ENCODE measurements around the gene NDNF. TPM values are rescaled to one million over a fixed set of nuclear protein-coding genes. Genes with fewer than 3 reads are reported as not detected.

The NDNF gene
- total RNA-seq = not detected in 2 replicates
- not detected in 2 replicates for polyA plus RNA-seq
- polyA plus RNA-seq (2011; cell fraction: cytosol; rRNA removed) = not detected in 2 replicates
- not detected in 2 replicates for polyA plus RNA-seq (2011; cell fraction: nucleus; rRNA removed)
- polyA plus RNA-seq (2012) = not detected in 2 replicates
- polyA minus RNA-seq = not detected in 2 replicates
- not detected for polyA minus RNA-seq (2011; cell fraction: cytosol; rRNA and poly(A)+ RNA removed)
- not detected in 2 replicates for polyA minus RNA-seq (2011; cell fraction: nucleus; rRNA and poly(A)+ RNA removed)
- Bru-seq, nascent RNA = not detected
- BruChase-seq, experiment 1, labeled RNA remaining after a 6-hour chase = not detected
- not detected for BruChase-seq, experiment 2, labeled RNA remaining after a 2-hour chase
- long read RNA-seq = 0 reads

- intact Hi-C loops (cut with micrococcal nuclease) = no loop called here
- CTCF ChIA-PET = interaction anchor here (1.6 to 2.0 kb wide), 2 partner anchors 11 to 13 kb away, joined by 4 to 5 read pairs; no protein-coding TSS in a partner anchor
Measured at GRCh38 chr4:121072224-121073003, at the start of gene NDNF. NDNF (minus strand) TSS chr4:121072535; CDS start chr4:121045837, 26,698 bp downstream.

More at GRCh38 chr4:121072224-121073003, at the start of gene NDNF:
- BruUV-seq (replicated peaks) = no TSS peak
- Histone ChIP-seq H3K9ac (replicated peaks; ENCODE audit: extremely low read depth, insufficient read depth, low read length) (peak within 1 kb of the TSS; percentile 44), H4K20me1 (replicated peaks; ENCODE audit: control insufficient read depth, extremely low read depth, insufficient read depth, low read length) (no peaks in the 10 kb centered on the region), H3K9me1 (replicated peaks; ENCODE audit: control insufficient read depth, extremely low read depth, insufficient read depth, low read length) (no peaks in the 10 kb centered on the region), H2AFZ (ENCODE audit: low read depth, low read length) (peak within 1 kb of the TSS; percentile 78), H3K4me1 (ENCODE audit: control insufficient read depth, extremely low read depth, insufficient read depth, low read length) (peaks cover 8% of the 10 kb centered on the region), H3K4me2 (ENCODE audit: insufficient read depth, low read length) (peak within 1 kb of the TSS; percentile 92), H3K4me3 (replicated peaks in 1 of 3; ENCODE audit: insufficient read depth in 1 of 3, low read depth in 1 of 3, low read length in 3 of 3) (peak within 1 kb of the TSS; percentile 38 to 67 (median 64)), H3K27me3 (ENCODE audit: control insufficient read depth in 2 of 2, insufficient read depth in 2 of 2, low read length in 2 of 2) (peaks cover 37 to 45% of the 10 kb centered on the region in 2 experiments), H3K27ac (ENCODE audit: insufficient read depth, low read depth, low read length) (no peak within 1 kb of the TSS), H3K36me3 (ENCODE audit: control insufficient read depth in 2 of 2, extremely low read depth in 1 of 2, insufficient read depth in 2 of 2, low read length in 2 of 2) (no peaks in the 10 kb centered on the region), H3K79me2 (ENCODE audit: control insufficient read depth, insufficient read depth, low read length) (no peaks in the 10 kb centered on the region), H3K9me3 (replicated peaks; ENCODE audit: control insufficient read depth, insufficient read depth, low read length) (no peaks in the 10 kb centered on the region)
- TF ChIP-seq MAX (IDR thresholded peaks at IDR 0.05; ENCODE audit: insufficient read depth, insufficient read length) = no peak
- no peak for TF ChIP-seq FOS (IDR thresholded peaks at IDR 0.05; ENCODE audit: borderline replicate concordance, insufficient read depth, low read length)
- no peak for TF ChIP-seq JUN (IDR thresholded peaks at IDR 0.05; ENCODE audit: borderline replicate concordance, insufficient read depth, insufficient read length, low read depth)
- no peak for TF ChIP-seq EZH2 (IDR thresholded peaks at IDR 0.05; ENCODE audit: borderline replicate concordance, low read depth, low read length, severe bottlenecking)
- TF ChIP-seq CTCF (IDR thresholded peaks at IDR 0.05; ENCODE audit: extremely low read depth in 1 of 2, insufficient read depth in 1 of 2, low read depth in 1 of 2, low read length in 2 of 2) = no peak
- TF ChIP-seq POLR2A (IDR thresholded peaks at IDR 0.05; ENCODE audit: low read depth, low read length) = no peak
- FAIRE-seq = no peak
- POLR2A ChIA-PET = no interaction called here
- peak; percentile 12 for DNase-seq (ENCODE audit: low read depth, low spot score)
- dilution Hi-C loops (cut with MboI; ENCODE audit: extremely low pct_ligation_motif_present, low sequenced_read_pairs) = no loop called here
